ENCODE data around the gene ABTB1. TPM values are rescaled to one million over a fixed set of nuclear protein-coding genes. Genes with fewer than 3 reads are reported as not detected.
A peak's percentile ranks its signal among the peaks of the same experiment; 100 is the strongest.

ABTB1 gene
- total RNA-seq, 4 donors from 2014 or later: 19.5 to 114 (median 28.7) TPM

DNA sequence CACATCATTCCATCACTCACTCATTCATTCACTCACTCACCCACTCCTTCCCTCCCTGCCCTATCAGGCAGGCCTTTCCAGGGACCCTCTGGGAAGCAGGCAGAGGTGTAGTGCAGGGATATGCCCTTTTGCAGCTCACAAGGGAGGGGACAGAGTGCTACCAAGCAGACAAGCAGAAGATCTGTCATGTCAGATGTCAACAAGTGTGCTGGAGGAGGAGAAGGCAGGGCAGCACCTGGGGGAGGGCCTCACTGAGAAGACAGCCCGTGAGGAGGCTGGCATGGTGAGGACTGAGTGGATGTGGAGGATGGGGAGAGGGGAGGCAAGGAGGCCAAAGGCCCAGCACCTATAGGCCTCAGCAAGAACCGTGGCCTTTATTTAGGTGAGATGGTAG is 15.3 kb downstream of the ABTB1 start:
- DNase-seq (ENCODE audit: low spot score): peak; percentile 13

GRCh38 chr3:127688416-127689265 is 15.9 kb downstream of the ABTB1 start:
- ATAC-seq (ENCODE audit: low FRiP score) (no peak), DNase-seq (ENCODE audit: low spot score) (peak; percentile 14)
- TF ChIP-seq, protein P1, sequence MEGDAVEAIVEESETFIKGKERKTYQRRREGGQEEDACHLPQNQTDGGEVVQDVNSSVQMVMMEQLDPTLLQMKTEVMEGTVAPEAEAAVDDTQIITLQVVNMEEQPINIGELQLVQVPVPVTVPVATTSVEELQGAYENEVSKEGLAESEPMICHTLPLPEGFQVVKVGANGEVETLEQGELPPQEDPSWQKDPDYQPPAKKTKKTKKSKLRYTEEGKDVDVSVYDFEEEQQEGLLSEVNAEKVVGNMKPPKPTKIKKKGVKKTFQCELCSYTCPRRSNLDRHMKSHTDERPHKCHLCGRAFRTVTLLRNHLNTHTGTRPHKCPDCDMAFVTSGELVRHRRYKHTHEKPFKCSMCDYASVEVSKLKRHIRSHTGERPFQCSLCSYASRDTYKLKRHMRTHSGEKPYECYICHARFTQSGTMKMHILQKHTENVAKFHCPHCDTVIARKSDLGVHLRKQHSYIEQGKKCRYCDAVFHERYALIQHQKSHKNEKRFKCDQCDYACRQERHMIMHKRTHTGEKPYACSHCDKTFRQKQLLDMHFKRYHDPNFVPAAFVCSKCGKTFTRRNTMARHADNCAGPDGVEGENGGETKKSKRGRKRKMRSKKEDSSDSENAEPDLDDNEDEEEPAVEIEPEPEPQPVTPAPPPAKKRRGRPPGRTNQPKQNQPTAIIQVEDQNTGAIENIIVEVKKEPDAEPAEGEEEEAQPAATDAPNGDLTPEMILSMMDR (IDR thresholded peaks at IDR 0.05): no peak

More for the DNA sequence above, 15.3 kb downstream of the ABTB1 start:
- no peak for ATAC-seq (ENCODE audit: low FRiP score)
- TF ChIP-seq, protein P1 (IDR thresholded peaks at IDR 0.05): no peak

- ATAC-seq (ENCODE audit: low FRiP score): no peak
- no peak for DNase-seq (ENCODE audit: low spot score)
- TF ChIP-seq, protein P1 (IDR thresholded peaks at IDR 0.05): no peak
Measured at GRCh38 chr3:127689266-127689860, 16.6 kb downstream of the ABTB1 start.

- no peak for DNase-seq (ENCODE audit: low spot score)
Measured at GRCh38 chr3:127690106-127690505, 17.4 kb downstream of the ABTB1 start.

DNA sequence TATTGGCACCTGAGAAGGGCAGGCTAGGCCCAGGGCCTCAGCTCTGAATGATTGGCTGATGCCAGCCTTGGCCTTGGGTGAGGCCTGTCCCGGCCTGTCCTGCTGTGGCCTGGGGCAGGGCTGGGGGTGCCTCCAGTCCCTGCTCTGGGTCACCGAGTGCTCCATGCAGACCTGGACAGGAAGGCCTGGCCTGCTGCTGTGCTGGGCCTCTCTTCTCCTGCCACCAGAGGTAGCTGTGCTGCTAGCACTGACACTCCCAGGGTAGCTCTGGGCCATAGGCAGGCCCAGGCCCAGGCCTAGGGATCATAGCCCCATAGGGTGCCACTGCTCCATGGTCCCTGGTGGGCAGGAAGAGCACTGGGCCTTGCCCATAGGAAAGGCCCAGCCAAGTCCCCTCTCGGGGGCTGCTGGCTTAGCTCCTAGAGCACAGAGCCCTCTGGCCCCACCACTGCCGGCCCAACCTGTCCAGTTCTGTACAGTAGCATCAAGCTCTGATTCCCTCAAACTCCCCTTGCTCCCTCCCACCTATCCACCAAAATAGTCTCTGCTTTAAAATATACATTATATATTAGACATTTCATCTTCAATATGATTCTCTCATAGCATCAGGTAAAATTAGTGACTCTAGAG is 18.2 kb downstream of the ABTB1 start:
- DNase-seq (ENCODE audit: low spot score) (no peak), ATAC-seq (ENCODE audit: low FRiP score) (peak; percentile 58)
- TF ChIP-seq, protein P1 (IDR thresholded peaks at IDR 0.05): no peak

More at GRCh38 chr3:127690106-127690505, 17.4 kb downstream of the ABTB1 start:
- ATAC-seq (ENCODE audit: low FRiP score): peak; percentile 31
- TF ChIP-seq, protein P1 (IDR thresholded peaks at IDR 0.05): no peak

GRCh38 chr3:127691489-127691888 is 18.7 kb downstream of the ABTB1 start:
- TF ChIP-seq, protein P1 (IDR thresholded peaks at IDR 0.05): no peak
- ATAC-seq (ENCODE audit: low FRiP score) (no peak), DNase-seq (ENCODE audit: low spot score) (no peak)

All from omental fat pad (tissue), 4 donors.